ENCODE data around the gene C13orf46.

DNA sequence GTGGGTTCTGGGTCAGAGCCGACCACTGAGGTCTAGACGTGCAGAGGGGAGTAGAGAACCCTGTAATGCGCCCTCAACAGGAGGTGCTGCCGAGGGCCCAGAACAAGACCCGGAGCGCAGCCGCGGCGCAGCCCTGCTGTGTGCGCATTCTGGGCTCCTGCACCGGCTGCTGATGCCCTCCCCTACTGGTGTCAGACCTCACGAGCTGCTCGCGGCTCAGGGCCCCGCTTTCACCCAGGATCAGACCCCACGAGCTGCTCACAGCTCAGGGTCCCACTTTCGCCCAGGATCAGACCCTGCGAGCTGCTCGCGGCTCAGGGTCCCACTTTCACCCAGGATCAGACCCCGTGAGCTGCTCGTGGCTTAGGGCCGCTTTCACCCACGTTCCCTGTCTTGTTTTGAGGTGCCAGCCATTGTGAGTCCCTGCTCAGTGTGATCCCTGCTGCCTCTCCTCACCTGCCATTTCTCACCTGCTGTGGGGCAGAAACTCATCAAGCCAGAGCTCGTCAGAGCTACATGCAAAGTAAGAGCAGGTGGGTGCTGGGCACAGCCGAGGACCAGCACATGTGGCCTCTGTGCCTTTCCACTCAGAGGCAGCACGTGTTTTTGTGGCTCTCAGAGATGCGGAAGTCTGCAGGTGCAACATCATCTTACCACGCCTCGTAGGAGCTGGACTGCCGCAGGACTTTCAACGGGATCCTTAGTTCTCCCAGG is 47.0 kb upstream of the C13orf46 start:
- no peak for TF ChIP-seq EP300 (IDR thresholded peaks at IDR 0.05)
- TF ChIP-seq, protein P1, sequence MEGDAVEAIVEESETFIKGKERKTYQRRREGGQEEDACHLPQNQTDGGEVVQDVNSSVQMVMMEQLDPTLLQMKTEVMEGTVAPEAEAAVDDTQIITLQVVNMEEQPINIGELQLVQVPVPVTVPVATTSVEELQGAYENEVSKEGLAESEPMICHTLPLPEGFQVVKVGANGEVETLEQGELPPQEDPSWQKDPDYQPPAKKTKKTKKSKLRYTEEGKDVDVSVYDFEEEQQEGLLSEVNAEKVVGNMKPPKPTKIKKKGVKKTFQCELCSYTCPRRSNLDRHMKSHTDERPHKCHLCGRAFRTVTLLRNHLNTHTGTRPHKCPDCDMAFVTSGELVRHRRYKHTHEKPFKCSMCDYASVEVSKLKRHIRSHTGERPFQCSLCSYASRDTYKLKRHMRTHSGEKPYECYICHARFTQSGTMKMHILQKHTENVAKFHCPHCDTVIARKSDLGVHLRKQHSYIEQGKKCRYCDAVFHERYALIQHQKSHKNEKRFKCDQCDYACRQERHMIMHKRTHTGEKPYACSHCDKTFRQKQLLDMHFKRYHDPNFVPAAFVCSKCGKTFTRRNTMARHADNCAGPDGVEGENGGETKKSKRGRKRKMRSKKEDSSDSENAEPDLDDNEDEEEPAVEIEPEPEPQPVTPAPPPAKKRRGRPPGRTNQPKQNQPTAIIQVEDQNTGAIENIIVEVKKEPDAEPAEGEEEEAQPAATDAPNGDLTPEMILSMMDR (IDR thresholded peaks at IDR 0.05): no peak

Measured in gastroesophageal sphincter (tissue), 3 donors.